ENCODE results near the gene RERG.

RERG gene

DNA sequence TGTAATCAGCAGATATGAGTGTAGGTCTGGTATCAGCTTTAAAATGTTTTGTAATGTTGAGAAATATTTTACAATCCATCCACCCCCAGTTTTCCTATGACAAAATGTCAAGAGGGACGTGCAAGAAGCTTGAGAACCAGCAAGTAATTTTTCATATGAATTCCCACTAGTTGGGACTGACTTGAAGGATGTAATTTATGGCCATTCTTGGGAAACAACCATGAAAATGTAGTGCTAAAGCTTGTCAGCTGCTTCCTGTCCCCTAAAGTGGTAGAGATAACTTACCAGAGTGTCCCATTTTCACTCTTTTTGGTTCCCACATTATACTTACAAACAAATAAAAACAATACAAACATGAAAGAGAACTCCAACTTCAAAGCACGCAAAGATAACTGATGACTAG, 63.9 kb downstream of the RERG start:
- TF ChIP-seq, protein P1, sequence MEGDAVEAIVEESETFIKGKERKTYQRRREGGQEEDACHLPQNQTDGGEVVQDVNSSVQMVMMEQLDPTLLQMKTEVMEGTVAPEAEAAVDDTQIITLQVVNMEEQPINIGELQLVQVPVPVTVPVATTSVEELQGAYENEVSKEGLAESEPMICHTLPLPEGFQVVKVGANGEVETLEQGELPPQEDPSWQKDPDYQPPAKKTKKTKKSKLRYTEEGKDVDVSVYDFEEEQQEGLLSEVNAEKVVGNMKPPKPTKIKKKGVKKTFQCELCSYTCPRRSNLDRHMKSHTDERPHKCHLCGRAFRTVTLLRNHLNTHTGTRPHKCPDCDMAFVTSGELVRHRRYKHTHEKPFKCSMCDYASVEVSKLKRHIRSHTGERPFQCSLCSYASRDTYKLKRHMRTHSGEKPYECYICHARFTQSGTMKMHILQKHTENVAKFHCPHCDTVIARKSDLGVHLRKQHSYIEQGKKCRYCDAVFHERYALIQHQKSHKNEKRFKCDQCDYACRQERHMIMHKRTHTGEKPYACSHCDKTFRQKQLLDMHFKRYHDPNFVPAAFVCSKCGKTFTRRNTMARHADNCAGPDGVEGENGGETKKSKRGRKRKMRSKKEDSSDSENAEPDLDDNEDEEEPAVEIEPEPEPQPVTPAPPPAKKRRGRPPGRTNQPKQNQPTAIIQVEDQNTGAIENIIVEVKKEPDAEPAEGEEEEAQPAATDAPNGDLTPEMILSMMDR (IDR thresholded peaks at IDR 0.05; ENCODE audit: low read depth, low read length, missing control alignments) = no peak
- no peak for DNase-seq
- H3K27me3 ChIP-seq (replicated peaks) = no peaks in the 10 kb centered on the region
- no peak overlapping the region for H3K27ac ChIP-seq
- H3K4me3 ChIP-seq (ENCODE audit: low read depth, low read length) = no peak overlapping the region
- in situ Hi-C loops (cut with HindIII; ENCODE audit: low pct_ligation_motif_present, low sequenced_read_pairs) = no loop called here
- H3K36me3 ChIP-seq (replicated peaks) = no peaks in the 10 kb centered on the region

DNA sequence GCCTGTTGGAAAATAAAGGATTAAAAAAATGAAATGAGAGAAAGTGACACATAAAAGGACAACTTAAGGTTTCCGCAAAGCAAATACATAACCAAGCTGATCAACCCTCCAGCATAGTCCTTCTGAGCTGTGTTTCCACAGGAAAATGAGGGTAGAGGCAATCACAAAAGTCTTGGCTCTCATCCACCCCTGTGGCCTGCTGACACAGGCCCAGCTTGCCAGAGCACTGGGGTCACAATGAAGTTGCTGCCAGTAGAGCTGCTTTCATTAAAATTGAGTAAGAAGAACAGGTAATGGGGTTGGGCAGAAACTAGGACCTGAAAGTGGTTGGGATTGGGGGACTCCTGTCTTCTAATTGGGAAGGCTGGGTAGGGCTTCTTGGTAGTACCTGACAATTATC, 65.9 kb downstream of the RERG start:
- TF ChIP-seq, protein P1 (IDR thresholded peaks at IDR 0.05; ENCODE audit: low read depth, low read length, missing control alignments) = no peak
- Histone ChIP-seq H3K36me3 (replicated peaks) (no peaks in the 10 kb centered on the region), H3K4me3 (ENCODE audit: low read depth, low read length) (no peak overlapping the region), H3K27me3 (replicated peaks) (no peaks in the 10 kb centered on the region), H3K27ac (no peak overlapping the region)
- in situ Hi-C loops (cut with HindIII; ENCODE audit: low pct_ligation_motif_present, low sequenced_read_pairs) = no loop called here
- no peak for DNase-seq

DNA sequence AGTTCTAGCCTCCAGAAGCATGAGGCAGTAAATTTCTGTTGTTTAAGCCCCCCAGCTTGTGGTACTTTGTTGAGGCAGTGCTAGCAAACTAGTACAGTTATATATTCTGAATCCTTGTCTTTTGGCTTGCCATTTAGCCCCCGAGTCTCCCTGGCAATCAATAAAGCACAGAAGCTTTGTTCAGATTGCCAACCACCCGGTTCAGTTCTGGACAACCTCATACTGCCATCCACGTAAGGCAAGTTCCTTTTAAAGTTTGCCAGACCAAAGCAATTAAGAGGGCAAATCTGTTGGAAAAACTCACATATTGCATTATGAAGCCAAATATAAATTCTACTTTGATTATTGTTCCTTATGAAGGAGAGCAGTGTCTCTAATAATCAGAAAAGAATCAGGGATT, 67.1 kb downstream of the RERG start:
- no peak overlapping the region for H3K27ac ChIP-seq
- H3K4me3 ChIP-seq (ENCODE audit: low read depth, low read length) = no peak overlapping the region
- in situ Hi-C loops (cut with HindIII; ENCODE audit: low pct_ligation_motif_present, low sequenced_read_pairs) = no loop called here
- TF ChIP-seq, protein P1 (IDR thresholded peaks at IDR 0.05; ENCODE audit: low read depth, low read length, missing control alignments) = no peak
- no peaks in the 10 kb centered on the region for H3K36me3 ChIP-seq (replicated peaks)
- no peak for DNase-seq
- H3K27me3 ChIP-seq (replicated peaks) = no peaks in the 10 kb centered on the region

DNA sequence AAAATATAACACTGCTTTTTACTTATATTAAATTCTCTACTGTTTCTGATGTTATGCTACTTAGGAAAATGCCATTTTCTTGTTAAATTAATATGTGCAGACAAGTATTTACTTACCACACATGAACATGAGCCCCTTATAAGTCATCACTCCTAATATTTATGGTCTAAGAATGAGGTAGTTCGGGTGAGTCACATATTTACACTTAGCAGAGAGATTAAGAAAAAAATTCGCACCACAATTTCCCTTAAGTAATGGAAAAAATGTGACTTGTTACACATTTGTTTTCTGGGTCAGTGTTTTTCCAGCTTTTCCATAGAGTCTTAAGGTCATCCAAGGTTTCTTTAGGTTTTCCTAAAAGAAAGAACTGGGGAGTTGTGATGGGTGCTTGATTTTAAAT, 68.3 kb downstream of the RERG start:
- Histone ChIP-seq H3K36me3 (replicated peaks) (no peaks in the 10 kb centered on the region), H3K4me3 (ENCODE audit: low read depth, low read length) (no peak overlapping the region), H3K27ac (no peak overlapping the region), H3K27me3 (replicated peaks) (no peaks in the 10 kb centered on the region)
- TF ChIP-seq, protein P1 (IDR thresholded peaks at IDR 0.05; ENCODE audit: low read depth, low read length, missing control alignments) = no peak
- no peak for DNase-seq
- in situ Hi-C loops (cut with HindIII; ENCODE audit: low pct_ligation_motif_present, low sequenced_read_pairs) = no loop called here

DNA sequence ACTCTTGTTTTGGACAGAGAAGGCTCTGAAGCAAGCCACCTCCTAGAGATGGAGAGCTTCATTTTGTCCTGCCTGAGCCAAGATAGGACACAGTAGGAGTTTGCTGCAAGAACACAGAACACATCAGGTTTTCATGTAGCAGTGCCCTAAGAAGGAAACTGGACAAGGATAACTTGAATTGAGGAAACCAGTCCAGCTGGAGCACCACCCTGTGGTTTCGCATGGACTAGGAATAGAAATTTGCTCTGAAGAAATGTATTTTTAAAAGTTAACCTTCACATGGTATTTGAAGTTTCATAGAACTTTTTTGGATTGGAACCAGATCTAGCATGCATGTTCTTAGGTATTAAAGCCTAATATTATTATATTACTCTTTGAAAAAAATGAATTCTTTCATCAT, 68.8 kb downstream of the RERG start:
- TF ChIP-seq, protein P1 (IDR thresholded peaks at IDR 0.05; ENCODE audit: low read depth, low read length, missing control alignments) = peak; percentile 55
- H3K4me3 ChIP-seq (ENCODE audit: low read depth, low read length) = no peak overlapping the region
- no peak overlapping the region for H3K27ac ChIP-seq
- DNase-seq = no peak
- no peaks in the 10 kb centered on the region for H3K36me3 ChIP-seq (replicated peaks)
- in situ Hi-C loops (cut with HindIII; ENCODE audit: low pct_ligation_motif_present, low sequenced_read_pairs) = no loop called here
- no peaks in the 10 kb centered on the region for H3K27me3 ChIP-seq (replicated peaks)

Data from brain microvascular endothelial cell (primary cell).